LNCAP (cell line): Measurements from ENCODE around the gene STYXL1.

Source experiments
- TF ChIP-seq, protein P1 (sequence below): fragments of 450-650 bp; IDR thresholded peaks from 2 replicates; pipeline ENCODE4 v1.5.1; 2017; ENCODE audit warnings: mild to moderate bottlenecking

The STYXL1 gene

DNA sequence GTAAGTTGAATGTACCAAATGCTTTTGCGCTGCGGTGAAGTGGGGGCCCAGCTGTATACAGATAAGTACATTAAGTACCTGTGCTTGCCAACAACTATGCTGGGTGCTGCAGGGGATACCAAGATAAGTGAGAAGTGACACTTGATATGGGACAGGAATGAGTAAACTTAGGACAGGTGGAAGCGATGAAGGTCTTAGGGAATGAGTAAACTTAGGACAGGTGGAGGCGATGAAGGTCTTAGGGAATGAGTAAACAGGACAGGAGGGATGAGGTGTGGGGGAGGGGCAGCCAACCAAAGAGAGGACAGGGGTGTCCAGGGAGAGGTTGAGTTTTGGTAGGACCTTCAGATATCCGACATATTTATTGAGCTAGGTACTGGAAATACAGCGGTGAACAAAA, 1.5 kb upstream of the STYXL1 start:
- TF ChIP-seq, protein P1, sequence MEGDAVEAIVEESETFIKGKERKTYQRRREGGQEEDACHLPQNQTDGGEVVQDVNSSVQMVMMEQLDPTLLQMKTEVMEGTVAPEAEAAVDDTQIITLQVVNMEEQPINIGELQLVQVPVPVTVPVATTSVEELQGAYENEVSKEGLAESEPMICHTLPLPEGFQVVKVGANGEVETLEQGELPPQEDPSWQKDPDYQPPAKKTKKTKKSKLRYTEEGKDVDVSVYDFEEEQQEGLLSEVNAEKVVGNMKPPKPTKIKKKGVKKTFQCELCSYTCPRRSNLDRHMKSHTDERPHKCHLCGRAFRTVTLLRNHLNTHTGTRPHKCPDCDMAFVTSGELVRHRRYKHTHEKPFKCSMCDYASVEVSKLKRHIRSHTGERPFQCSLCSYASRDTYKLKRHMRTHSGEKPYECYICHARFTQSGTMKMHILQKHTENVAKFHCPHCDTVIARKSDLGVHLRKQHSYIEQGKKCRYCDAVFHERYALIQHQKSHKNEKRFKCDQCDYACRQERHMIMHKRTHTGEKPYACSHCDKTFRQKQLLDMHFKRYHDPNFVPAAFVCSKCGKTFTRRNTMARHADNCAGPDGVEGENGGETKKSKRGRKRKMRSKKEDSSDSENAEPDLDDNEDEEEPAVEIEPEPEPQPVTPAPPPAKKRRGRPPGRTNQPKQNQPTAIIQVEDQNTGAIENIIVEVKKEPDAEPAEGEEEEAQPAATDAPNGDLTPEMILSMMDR, result no peak

DNA sequence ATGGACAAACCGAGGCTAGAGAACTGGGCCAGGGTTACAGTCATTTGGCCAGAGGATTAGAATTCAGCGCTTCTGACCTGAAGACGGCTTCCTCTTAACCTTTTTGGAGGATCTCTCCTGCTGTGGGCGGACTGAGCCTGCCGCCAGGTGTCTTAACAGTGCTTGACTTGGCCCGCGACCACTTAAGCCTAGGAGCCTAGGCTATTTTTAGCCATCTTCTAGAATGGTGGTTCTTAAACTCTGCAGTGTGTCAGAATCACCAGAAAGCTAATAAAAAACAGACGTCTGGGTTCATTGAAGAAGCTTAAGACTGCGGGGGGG, 828 bp upstream of the STYXL1 start:
- TF ChIP-seq, protein P1, result no peak; the same call in 1 of the 2 replicates

DNA sequence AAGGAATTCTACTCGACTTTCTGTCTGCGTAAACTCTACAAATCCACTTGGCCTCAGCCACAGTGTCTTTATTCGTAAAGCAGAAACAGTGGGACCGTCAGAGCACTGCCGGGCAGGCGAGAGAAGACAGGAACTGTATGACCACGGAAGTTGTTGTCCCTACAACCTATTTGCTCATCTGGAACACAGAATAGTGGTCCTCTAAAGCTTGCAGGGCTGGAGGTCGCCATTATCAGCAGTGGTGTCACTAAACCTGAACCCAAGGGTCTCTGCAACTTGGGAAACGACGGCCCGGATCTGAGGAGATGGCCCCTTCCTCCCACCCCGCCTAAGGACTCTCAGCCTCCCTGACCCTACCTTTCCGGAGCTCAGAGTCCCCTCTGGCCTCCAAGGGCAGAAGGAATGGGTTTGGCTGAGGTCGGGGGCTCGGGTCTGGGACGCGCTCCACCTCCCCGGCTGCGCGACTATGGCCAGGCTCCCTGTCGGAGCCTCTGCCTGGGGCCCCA, 442 bp downstream of the STYXL1 start:
- TF ChIP-seq, protein P1, result no peak

DNA sequence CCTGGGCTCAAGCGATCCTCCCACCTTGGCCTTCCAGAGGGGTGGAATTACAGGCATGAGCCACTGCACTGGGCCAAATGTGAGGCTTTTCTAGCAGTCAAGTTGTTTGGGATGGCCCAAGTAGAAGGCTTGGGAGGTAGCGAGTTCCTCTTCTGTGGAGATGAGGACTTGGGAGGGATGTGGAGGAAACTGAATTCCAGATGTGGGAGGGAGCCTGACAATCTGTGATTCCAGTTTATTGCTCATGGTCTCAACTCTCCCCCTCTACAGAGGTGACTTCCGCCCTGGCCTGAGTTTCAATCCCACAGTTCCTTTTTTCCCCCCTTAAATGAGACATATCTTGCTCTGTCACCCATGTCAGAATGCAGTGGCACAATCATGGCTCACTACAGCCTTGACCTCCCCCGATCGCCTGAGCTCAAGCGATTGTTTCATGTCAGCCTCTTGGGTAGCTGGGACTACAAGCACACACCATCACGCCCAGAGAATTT, 3.4 kb downstream of the STYXL1 start:
- TF ChIP-seq, protein P1, result no peak

DNA sequence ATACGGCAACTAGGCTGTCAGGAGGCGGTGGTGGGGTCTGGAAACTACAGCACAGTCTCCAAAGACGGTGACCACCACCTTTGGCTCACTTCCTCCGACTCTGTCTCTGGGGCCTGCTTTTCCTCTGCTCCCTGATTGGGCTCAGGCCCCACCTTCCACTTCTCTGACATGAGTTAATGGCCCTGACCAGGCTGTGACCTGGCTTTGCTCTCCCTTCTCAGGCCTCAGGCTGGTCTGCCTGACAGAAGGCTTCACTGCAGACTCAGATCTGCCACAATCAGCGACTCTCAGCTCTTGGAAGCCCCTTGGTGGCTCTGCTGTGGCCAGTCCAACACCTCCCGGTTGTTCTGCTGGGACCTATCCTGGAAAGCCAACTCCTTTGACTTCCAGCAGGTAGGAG, 7.7 kb downstream of the STYXL1 start:
- TF ChIP-seq, protein P1, result no peak

DNA sequence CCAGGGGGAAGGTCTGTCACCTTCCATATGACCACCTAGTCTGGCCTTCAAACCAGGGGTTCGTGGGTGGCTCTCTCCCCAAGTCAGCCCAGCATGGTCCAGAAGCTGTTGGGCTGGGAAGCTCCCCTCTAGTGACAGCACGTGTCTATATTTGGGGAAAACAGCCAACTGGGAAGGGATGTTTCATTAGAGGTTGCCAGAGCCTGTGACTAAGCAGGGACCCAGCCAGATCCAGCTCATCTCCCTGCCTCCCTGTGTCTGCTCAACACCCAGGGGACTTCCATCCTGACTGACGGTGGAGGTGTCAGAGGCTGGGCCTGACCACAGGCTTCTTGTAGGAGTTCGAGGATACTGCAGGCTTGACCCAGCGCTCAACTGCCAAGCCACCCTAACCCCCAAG, 10.5 kb downstream of the STYXL1 start:
- TF ChIP-seq, protein P1, result no peak

DNA sequence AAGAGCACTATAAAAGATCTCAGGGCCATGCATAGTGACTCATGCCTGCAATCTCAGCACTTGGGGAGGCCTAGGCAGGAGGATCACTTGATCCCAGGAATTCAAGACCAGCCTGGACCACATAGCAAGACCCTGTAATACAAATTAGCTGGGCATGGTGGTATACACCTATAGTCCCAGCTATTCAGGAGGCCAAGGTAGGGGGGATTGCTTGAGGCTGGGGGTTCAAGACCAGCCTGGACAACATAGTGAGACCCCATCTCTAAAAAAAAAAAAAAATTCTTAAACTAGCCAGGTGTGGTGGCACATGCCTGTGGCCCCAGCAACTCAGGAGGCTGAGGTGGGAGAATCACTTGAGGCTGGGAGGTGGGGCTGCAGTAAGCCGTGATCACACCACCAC, 15.8 kb downstream of the STYXL1 start:
- TF ChIP-seq, protein P1, result no peak

DNA sequence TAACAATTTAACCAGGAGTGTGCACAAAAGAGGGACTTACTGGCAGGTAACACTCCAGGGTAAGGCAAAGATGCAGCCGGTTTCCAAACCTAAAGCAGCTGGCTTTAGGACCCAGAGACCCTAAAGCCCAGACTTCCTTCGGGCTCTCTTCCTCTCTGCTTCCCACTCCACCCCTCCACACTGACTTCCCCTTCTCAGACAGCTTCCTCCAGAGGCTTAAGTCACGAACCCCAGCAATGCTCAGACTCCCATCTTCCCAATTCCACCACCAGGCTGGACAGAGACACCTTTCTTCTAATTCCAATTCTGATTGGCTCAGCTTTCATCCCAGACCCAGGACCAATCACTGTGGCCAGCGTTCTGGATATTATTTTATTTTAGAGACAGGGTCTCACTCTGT, 24.8 kb downstream of the STYXL1 start:
- TF ChIP-seq, protein P1, result no peak
